ENCODE data around the gene PGC.
A peak's percentile ranks its signal among the peaks of the same experiment; 100 is the strongest.

Gene PGC

GRCh38 chr6:41734666-41735426 is 12.4 kb downstream of the PGC start:
- in situ Hi-C loops (cut with HindIII; ENCODE audit: low sequenced_read_pairs): no loop called here
- TF ChIP-seq CTCF (IDR thresholded peaks at IDR 0.05; ENCODE audit: low read depth, low read length): no peak

GRCh38 chr6:41733707-41734665 is 13.2 kb downstream of the PGC start:
- H3K4me3 ChIP-seq (ENCODE audit: low read depth, low read length): peak overlapping the region; percentile 67
- no peak for TF ChIP-seq CTCF (IDR thresholded peaks at IDR 0.05; ENCODE audit: low read depth, low read length)
- peak; percentile 76 for DNase-seq (ENCODE audit: low read depth, low spot score)
- in situ Hi-C loops (cut with HindIII; ENCODE audit: low sequenced_read_pairs): no loop called here

More at GRCh38 chr6:41734666-41735426, 12.4 kb downstream of the PGC start:
- peak; percentile 87 for DNase-seq (ENCODE audit: low read depth, low spot score)
- peak overlapping the region; percentile 67 for H3K4me3 ChIP-seq (ENCODE audit: low read depth, low read length)

- DNase-seq (ENCODE audit: low read depth, low spot score): no peak
- in situ Hi-C loops (cut with HindIII; ENCODE audit: low sequenced_read_pairs): no loop called here
- H3K4me3 ChIP-seq (ENCODE audit: low read depth, low read length): peak overlapping the region; percentile 67
- no peak for TF ChIP-seq CTCF (IDR thresholded peaks at IDR 0.05; ENCODE audit: low read depth, low read length)
Measured at GRCh38 chr6:41733360-41733706, 13.9 kb downstream of the PGC start.

- H3K4me3 ChIP-seq (ENCODE audit: low read depth, low read length): peak overlapping the region; percentile 67
- DNase-seq (ENCODE audit: low read depth, low spot score): peak; percentile 20
- TF ChIP-seq CTCF (IDR thresholded peaks at IDR 0.05; ENCODE audit: low read depth, low read length): no peak
- in situ Hi-C loops (cut with HindIII; ENCODE audit: low sequenced_read_pairs): no loop called here
Measured at GRCh38 chr6:41732591-41733359, 14.4 kb downstream of the PGC start.

- in situ Hi-C loops (cut with HindIII; ENCODE audit: low sequenced_read_pairs): no loop called here
- no peak for DNase-seq (ENCODE audit: low read depth, low spot score)
- no peak for TF ChIP-seq CTCF (IDR thresholded peaks at IDR 0.05; ENCODE audit: low read depth, low read length)
- H3K4me3 ChIP-seq (ENCODE audit: low read depth, low read length): no peak overlapping the region
Measured at GRCh38 chr6:41732149-41732548, 15.0 kb downstream of the PGC start.

- in situ Hi-C loops (cut with HindIII; ENCODE audit: low sequenced_read_pairs): no loop called here
- H3K4me3 ChIP-seq (ENCODE audit: low read depth, low read length): no peak overlapping the region
- TF ChIP-seq CTCF (IDR thresholded peaks at IDR 0.05; ENCODE audit: low read depth, low read length): no peak
- no peak for DNase-seq (ENCODE audit: low read depth, low spot score)
Measured at GRCh38 chr6:41731561-41732086, 15.6 kb downstream of the PGC start.

Measured in astrocyte of the spinal cord (primary cell).